GM19324 (cell line): ENCODE measurements around the gene LMF1.
"Not testable (repeated sequence)": the region's sequence is repeated elsewhere in the genome, so short reads cannot be mapped to it uniquely, and the experiment has no call there.

Experiments used
- ATAC-seq: cut with Tn5 transposase; IDR thresholded peaks from one replicate; pipeline ENCODE4 v1.9.1; 2021; ENCODE audit warnings: mild to moderate bottlenecking, moderate library complexity; ENCODE audit not compliant: unreplicated experiment, low FRiP score

Gene LMF1

DNA sequence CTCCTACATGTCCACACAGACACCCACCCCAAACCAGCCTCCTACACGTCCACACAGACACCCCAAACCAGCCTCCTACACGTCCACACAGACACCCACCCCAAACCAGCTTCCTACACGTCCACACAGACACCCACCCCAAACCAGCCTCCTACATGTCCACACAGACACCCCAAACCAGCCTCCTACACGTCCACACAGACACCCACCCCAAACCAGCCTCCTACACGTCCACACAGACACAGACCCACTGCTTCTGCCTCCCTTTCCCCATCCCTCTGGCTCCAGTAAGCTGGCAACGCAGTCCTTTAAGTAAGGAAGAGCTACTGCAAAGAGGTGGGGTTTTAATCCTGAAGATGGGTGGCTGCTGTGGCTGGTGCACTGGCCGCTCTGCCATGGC, 17.0 kb downstream of the LMF1 start:
- ATAC-seq: not testable (repeated sequence)

DNA sequence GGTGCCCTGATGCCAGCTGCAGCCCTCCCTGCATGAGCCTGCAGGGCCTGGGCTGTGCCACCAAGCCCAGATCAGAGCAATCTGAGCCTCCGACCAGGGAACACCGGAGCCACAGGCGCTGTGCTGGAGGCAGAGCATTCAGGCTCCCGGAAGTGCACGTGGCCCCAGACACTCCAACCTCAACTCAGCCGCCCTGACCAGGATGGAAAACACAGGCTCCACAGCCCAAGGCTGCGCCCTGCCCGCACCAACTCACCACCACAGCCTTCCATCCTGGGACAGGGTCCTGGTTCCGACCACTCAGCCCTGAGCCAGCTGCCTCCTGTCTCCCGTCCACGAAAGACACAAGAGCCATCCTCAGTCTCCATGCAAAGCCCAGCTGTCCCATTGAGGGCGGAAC, 18.5 kb downstream of the LMF1 start:
- no peak for ATAC-seq

DNA sequence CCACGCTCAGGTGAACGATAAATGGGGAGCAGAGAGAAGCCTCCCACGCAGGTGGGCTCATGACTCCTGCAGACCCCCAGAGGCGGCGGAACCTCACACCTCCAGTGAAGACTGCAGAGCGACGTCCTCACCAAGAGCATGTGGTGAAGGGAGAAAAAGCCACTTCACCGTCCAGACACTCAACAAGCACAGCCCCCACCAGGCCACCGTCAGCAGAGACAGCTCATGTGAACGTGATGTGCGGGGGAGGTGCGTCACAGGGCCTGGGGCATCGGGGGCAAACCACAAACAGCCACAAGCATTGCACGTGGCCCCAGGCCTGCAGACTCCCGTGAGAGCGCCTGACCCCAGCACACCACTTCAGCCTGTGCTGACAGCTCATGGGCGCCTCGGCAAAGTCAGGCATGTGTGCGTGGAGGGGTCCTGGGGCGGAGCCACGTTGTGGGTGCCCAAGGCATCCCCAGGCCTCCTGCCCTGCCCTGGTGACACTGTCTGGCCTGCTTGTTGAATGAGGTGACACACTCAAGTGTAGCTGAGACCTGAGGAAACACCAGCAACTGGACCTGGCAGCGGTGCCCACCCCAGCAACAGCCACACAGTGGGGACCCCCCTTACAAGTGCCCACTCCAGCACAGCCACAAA, 19.0 kb downstream of the LMF1 start:
- no peak for ATAC-seq

DNA sequence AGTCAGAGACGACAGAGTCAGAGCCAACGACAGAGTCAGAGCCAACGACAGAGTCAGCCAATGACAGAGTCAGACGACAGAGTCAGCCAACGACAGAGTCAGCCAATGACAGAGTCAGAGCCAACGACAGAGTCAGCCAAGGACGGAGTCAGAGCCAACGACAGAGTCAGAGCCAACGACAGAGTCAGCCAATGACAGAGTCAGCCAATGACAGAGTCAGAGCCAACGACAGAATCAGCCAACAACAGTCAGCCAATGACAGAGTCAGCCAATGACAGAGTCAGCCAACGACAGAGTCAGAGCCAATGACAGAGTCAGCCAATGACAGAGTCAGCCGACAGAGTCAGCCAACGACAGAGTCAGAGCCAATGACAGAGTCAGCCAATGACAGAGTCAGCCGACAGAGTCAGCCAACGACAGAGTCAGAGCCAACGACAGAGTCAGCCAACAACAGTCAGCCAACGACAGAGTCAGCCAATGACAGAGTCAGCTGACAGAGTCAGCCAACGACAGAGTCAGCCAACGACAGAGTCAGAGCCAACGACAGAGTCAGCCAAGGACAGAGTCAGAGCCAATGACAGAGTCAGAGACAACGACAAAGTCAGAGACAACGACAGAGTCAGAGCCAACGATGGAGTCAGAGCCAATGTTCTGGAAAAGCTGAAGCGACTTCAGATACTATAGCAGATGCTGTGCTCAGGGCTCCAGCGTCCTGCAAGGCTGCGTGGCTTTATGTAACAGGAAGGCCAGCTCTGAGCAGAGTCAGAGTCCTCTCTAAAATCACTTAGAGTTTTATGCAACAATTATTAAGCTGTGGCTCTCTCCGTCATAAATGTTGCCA, 19.8 kb downstream of the LMF1 start:
- ATAC-seq: not testable (repeated sequence)

DNA sequence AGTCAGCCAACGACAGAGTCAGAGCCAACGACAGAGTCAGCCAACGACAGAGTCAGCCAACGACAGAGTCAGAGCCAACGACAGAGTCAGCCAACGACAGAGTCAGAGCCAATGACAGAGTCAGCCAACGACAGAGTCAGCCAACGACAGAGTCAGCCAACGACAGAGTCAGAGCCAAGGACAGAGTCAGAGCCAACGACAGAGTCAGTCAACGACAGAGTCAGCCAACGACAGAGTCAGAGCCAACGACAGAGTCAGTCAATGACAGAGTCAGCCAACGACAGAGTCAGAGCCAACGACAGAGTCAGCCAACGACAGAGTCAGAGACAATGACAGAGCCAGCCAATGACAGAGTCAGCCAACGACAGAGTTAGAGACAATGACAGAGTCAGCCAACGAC, 22.0 kb downstream of the LMF1 start:
- ATAC-seq: not testable (repeated sequence)

DNA sequence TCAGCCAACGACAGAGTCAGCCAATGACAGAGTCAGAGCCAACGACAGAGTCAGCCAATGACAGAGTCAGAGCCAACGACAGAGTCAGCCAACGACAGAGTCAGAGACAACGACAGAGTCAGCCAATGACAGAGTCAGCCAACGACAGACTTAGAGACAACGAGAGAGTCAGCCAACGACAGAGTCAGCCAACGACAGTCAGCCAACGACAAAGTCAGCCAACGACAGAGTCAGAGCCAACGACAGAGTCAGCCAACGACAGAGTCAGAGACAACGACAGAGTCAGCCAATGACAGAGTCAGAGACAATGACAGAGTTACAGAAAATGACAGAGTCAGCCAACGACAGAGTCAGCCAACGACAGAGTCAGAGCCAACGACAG, 22.9 kb downstream of the LMF1 start:
- ATAC-seq: not testable (repeated sequence)

DNA sequence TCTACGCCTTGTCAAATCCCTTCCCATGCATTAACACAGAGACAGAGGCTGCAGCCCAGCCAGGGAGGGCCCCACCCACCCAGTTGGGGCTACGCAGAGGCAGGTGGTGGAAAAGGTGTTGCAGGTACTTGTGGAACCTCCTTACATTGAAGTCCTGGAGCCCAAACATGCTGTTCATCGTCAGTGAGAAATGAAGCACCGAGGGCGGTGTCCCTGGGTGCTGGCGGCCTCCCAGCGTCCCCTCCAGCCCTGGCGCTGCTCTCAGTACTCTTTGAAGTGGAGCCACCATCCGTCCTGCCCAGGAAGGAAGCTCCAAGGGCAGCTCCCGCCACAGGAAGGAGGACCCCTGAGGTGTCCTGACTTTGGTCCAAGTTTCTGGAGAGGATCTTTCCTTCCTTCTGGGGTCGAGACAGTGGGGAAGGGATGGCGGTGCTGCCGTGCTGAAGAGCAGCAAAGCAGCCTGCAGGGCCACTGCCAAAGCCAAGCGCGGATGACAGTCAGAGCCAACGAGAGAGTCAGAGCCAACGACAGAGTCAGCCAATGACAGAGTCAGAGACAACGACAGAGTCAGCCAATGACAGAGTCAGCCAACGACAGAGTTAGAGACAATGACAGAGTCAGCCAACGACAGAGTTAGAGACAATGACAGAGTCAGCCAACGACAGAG, 23.4 kb downstream of the LMF1 start:
- ATAC-seq: no peak

DNA sequence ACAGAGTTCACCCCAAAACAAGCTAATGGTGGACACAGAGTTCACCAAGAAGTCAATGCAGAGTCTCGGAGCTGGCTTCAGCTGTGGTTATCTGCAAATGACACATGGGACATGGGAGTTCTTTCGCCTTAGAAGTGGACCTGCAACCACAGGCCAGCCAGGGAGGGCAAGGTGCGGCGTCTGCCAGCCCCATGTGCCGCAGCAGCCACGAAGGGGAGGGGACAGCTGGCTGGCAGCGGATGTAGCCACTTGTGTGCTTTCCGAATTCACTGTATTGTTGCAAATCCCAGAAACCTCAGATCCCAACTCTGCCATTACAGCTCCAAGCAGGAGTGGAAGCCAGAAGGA, 24.8 kb downstream of the LMF1 start:
- ATAC-seq: no peak

DNA sequence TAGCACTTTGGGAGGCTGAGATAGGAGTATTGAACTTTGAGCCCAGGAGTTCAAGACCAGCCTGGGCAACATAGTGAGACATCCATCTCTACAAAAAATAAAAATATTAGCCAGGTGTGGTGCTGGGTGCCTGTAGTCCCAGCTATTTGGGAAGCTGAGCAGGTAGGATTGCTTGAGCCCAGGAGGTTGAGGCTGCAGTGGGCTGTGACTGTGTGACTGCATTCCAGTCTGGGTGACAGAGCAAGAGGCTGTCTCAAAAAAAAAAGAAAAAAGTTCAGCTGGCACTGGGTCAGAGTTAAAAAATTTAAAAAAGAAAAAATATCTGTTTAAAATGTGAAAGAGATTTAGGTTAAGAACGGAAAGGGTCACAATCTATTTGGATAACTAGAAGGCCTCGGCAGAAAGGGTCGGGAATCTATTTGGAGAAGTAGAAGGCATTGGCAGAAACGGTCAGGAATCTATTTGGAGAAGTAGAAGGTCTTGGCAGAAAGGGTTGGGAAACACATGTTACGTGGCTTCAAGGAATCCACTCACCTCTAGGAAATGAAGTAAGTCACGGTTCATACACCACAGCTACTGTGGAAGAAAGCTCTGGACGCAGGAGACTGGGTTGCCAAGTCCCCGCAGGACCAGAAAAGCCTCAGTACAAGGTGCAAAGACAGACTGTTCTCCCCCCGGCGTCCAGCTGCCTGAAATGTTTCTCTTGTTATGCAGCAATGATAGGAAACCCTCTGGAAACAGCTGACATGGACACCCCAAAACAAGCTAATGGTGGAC, 25.3 kb downstream of the LMF1 start:
- no peak for ATAC-seq

DNA sequence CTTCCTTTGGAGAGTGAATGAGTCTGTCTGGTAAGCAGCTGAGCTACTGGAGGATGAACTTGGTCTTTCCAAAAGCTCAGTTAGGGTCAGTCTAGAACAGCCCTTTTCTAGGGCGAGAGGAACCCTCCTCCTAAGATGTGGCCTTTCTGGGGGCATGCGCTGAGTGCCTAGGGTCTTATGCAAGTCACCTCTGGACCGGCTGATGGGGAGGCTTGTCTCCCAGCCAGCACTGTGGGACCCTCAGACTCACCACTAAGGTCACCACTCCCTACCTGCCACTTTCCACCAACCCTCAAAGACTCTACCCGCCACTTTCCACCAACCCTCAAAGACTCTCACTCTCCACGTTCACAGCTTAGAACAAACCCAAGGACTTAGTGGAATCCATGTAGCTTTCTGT, 26.8 kb downstream of the LMF1 start:
- ATAC-seq: no peak

DNA sequence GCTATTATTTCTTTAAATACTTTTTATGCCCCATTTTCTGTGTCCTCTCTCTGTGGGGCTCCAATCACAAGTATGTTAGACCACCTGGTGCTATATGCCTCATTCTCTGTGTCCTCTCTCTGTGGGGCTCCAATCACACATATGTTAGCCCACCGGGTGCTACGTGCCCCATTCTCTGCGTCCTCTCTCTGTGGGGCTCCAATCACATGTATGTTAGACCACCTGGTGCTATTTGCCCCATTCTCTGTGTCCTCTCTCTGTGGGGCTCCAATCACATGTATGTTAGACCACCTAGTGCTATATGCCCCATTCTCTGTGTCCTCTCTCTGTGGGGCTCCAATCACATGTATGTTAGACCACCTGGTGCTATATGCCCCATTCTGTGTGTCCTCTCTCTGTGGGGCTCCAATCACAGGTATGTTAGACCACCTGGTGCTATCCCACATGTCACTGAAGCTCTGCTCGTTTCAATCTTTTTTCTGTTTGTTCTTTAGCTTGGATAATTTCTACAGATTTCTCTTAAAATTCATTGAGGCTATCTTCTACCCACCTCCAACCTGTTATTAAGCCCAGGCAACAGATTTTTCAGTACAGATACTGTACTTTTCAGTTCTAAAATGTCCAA, 28.2 kb downstream of the LMF1 start:
- no peak for ATAC-seq

DNA sequence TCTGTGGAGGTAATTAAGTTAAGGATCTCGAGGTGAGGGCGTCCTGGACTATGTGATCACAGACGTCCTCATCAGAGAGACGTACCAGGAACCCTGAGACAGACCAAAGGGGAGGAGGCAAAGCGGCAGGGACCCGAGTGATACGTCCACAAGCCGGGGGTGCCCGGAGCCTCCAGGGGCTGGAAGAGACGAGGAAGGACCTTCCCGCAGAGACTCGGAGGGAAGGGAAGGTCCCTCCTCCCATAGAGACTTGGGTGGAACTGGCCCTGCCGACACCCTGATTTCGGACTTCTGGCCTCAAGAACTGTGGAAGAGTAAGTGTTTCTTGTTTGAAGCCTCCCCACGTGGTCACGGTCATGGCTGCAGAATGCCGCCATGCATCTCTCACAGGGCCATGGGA, 30.8 kb downstream of the LMF1 start:
- no peak for ATAC-seq

DNA sequence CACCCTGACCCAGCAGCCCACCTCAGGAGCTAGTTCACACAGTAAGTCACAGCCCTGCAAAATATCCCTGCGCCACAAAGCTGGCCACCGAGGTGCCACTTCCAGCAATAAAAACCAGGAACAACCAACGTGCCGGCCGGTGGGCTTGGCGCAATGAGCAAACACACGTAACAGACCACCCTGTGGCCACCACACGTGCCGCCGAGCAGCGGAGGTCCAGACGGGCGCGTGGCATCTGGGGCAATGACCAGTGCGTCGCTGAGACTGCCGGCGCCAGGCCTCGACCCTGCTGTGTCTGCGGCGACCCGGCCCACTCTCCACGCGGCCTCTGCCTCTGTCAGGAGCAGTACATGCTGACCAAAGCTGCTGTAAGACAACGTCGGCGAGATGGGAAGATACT, 31.5 kb downstream of the LMF1 start:
- no peak for ATAC-seq

DNA sequence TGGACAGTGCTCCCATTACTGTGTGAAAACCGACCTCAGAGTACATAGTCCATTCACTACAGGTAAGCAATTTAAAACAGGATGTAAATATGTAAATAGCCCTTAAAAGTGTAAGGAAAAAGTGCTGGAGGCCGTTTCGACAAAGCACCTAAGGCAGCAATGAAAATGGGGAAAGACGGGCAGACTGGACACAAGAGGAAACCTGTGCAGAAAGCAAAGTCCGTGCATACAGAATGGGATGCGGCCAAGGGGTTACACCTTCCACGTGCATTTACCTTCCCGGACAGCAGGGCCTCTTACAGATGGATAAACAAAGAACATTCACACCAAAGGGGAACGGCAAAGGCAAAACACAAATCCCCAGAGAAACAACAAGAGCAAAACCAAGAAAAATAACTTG, 32.0 kb downstream of the LMF1 start:
- no peak for ATAC-seq

DNA sequence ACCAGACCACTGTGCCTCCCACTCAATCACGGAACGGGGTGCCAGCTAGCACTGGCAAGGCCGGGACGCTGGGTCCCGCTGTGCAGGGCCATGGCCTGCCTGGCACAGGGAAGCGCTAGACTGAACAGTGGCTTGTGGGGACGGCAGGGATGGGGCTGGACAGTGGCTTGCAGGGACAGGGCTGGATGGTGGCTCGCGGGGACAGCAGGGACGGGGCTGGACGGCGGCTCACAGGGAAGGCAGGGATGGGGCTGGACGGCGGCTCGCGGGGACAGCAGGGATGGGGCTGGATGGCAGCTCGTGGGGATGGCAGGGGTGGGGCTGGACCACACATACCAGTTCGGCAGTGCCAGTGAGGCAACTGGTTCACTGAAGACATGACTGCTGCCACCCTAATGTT, 32.6 kb downstream of the LMF1 start:
- no peak for ATAC-seq

DNA sequence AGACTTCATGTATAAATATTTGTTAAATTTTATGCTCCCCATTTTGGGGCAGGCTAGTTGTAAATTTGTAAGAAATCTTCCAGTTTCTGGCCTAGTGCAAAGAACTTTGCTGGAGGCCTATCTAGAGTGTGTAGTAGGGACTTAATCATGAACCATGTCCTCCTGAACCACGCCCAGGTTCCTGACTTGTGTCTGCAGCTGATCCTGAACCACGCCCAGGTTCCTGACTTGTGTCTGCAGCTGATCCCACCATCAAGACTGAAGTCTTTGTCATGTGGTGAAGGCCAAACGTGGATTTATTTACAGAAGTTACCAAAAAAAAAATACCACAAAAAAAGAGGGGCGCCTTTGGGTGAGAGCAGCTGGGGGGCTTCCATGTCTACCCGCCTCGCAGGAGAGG, 33.1 kb downstream of the LMF1 start:
- no peak for ATAC-seq

DNA sequence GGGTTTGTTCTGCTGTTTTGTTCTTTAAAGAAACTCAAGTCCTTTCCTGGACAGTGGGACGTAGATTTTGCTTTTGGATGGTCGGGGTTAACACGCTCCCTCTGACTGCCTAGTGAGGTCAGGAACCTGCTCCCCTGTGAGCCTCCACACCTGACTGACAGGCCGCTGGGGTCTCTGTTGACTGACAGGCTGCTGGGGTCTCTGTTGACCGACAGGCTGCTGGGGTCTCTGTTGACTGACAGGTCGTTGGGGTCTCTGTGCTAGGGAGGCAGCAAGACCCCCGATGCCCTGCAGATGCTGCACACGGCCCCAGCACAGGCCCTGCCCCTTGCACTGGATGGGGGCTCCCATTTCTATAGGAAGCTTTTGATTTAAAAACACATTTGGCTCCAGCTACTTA, 33.5 kb downstream of the LMF1 start:
- no peak for ATAC-seq

DNA sequence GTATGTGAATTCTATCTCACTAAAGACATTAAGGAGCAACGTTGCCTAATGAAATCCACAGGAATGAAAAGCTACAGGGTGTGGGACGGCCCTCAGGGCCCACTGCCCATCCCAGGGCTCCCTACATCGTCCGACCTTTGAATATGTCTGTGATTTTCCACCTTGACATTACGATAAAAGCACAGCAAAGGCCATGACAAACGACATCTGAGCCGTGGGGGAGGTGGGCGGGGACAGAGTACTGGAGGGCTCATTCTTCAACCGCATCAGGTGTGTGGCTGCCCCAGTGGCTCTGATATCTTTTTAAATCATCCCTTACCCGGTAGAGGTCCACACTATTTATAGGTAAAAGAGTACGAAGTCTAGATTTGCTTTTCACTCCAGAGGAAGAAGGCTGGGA, 35.1 kb downstream of the LMF1 start:
- ATAC-seq: no peak

DNA sequence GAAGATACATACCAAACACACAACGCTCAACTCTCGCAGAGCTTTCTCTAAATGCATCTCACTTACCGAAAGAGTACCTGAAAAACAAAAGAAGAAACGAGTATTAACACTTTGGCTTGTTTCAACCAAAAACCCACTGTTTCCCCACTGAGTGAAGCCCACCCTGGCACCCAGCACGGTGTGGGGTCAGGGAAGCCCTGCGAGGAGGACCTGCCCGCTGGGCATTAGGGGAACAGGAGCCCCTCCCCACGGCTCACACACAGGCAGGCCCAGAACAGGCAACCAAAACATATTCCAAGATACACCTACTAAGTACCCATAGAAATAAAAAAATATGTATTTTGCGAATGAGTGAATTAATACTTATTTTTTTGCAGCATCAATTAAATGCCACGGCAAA, 36.6 kb downstream of the LMF1 start:
- ATAC-seq: no peak

DNA sequence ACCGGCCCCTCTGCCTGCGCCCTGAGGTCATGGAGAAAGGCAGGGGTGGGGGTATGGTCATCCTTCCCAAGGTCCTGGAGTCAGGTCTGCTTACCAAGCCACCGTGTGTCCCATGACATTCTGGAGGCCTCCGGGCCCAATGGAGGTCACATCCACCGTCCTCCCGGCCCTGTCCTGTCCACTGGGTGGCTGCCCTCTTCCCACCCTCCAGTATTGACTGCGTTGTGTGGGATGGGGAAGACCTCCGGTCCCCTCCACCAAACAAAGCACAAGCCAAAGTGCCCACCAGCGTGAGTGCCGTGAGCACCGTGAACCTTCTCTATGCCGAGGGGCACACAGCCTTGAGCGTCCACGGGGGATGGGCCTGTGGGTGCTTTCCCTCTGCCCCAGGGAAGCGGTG, 37.2 kb downstream of the LMF1 start:
- no peak for ATAC-seq
